Erythroblast (primary cell): ENCODE data around the gene SSTR3.
A peak's percentile ranks its signal among the peaks of the same experiment; 100 is the strongest.

Experiments used
- DNase-seq, 2 experiments: peaks; one replicate each; lab custom pipeline; 2025; lab: John Stamatoyannopoulos, UW
- GATA1 ChIP-seq: IDR thresholded peaks from 2 replicates; pipeline ENCODE4 v1.6.1; 2011; ENCODE audit warnings: low read depth, mild to moderate bottlenecking, control low read depth, low read length, moderate library complexity
- POLR2A ChIP-seq: IDR thresholded peaks from 2 replicates; pipeline ENCODE4 v1.6.1; 2011; ENCODE audit warnings: mild to moderate bottlenecking, low read length

SSTR3 gene

DNA sequence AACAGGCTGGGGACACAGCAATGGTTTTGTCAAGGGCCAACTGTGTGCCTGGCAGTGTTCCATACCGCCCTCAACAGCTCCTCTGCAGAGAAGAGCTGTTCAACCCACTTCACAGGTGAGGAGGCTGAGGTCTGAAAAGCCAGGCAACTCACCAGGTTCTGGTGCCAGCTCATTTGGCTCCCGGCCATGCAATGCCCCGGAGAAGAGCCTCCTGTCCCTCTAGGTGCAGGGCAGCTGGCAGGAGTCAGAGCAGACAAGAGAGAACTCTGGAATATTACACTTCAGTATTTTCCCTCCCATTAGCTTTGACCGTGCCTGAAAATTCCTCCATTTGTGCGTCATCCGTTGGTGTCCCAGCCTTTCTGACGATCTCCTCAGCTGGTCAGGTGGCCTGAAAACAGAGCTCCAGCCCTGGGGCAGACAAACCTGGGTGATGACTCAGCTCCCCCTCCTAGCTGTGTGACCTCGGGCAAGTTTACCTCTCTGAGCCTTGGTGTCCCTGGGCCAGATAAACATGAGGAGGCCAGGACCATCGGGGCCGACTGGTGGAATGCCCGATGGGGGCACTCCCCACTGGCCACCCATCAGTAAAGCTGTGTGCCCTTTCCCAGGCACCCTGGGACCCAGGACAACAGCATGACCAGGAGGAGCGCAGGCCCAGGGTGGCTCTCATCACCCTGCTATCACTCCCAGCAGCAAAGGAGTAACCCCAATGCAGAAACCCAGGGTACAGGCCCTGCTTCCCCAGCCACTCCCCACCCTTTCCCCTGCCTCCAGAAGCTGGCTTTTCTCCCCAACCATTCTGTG lies 14.6 kb downstream of the SSTR3 start:
- no peak for DNase-seq
- TF ChIP-seq POLR2A (no peak), GATA1 (no peak)

- TF ChIP-seq GATA1 (no peak), POLR2A (no peak)
- DNase-seq = no peak
Observed at GRCh38 chr22:37196539-37197450, 15.5 kb downstream of the SSTR3 start.

- TF ChIP-seq GATA1 (no peak), POLR2A (no peak)
- no peak for DNase-seq
Observed at GRCh38 chr22:37195921-37196320, 16.4 kb downstream of the SSTR3 start.

DNA sequence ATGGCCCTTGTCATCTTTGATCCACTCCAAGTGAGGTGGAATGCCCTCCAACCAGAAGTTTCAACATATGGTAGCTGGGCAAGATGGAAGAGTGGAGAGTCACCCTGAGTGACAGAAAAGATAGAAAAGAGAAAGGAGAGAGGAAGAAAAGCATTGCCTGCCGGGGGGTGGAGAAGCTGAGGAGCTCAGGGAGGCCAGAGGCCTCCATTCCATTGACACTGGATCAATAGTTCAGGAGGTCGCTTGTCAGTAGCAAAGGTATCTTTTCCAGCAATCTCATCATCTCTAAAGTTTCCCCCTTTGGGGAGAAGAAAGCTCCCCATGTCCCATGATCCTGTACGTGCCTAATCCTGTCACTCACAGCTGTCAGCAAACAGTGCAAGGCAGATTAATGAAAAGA lies 17.5 kb downstream of the SSTR3 start:
- TF ChIP-seq POLR2A (no peak), GATA1 (no peak)
- DNase-seq = no peak

- no peak for TF ChIP-seq GATA1
- no peak for TF ChIP-seq POLR2A
- no peak for DNase-seq
Observed at GRCh38 chr22:37193629-37194191, 18.6 kb downstream of the SSTR3 start.

GRCh38 chr22:37192741-37193140 lies 19.5 kb downstream of the SSTR3 start:
- DNase-seq = no peak
- TF ChIP-seq GATA1 = no peak
- no peak for TF ChIP-seq POLR2A

- no peak for TF ChIP-seq POLR2A
- TF ChIP-seq GATA1 = no peak
- no peak for DNase-seq
Observed at GRCh38 chr22:37192204-37192603, 20.1 kb downstream of the SSTR3 start.

GRCh38 chr22:37190262-37190780 lies 22.0 kb downstream of the SSTR3 start:
- TF ChIP-seq GATA1 = no peak
- TF ChIP-seq POLR2A = no peak
- no peak for DNase-seq

DNA sequence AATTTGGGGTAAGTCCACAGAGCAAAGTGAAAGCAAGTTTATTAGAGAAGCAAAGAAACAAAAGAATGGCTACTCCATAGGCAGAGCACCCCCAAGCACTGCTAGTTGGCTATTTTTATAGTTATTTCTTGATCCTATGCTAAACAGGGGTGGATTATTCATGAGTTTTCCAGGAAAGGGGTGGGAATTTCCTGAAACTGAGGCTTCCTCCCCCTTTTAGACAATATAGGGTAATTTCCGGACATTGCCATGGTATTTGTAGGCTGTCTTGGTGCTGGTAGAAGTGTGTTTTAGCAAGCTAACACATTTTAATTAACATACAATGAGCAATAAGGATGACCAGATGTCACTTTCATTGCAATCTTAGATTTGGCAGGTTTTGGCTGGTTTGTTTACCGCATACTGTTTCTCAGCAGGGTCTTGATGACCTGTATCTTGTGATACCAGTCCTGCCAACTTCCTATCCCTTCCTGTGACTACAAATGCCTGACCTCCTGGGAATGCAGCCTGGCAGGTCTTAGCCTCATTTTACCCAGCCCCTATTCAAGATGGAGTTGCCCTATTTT lies 23.3 kb downstream of the SSTR3 start:
- no peak for TF ChIP-seq GATA1
- TF ChIP-seq POLR2A = no peak

GRCh38 chr22:37187891-37188761 lies 24.2 kb downstream of the SSTR3 start, which contains the start of gene C1QTNF6:
TSS of gene C1QTNF6 (minus strand) at chr22:37188247. CDS start at chr22:37188213, 34 bp downstream.
- no peak for DNase-seq
- TF ChIP-seq POLR2A = no peak
- no peak for TF ChIP-seq GATA1

More for the DNA sequence above, 23.3 kb downstream of the SSTR3 start:
- no peak for DNase-seq

- no peak for DNase-seq
- TF ChIP-seq POLR2A (no peak), GATA1 (no peak)
Observed at GRCh38 chr22:37187552-37187890, 24.8 kb downstream of the SSTR3 start.

DNA sequence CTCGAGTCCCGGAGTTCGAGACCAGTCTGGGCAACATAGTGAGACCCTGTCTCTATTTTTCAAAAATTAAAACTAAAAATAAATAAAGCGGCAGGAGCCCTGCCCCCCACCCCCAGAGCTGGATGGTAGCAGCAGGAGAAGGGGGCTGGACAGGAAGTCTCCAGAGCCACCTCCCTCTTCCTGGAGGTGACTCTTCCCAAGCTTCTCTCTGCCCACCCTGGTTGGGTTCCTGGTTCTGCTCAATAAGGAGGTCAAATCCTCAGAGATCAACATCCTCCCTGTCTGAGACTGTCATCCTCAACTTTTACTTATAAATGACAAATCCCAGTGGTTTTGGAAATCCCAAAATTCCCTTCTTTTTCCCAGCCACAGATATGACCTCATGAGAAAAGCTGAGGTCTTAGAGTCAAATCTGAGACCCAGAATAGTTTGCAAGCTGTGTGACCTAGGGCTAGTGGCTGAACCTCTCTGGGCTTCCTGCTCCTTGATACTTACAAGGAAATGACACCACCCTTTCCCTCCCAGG lies 25.2 kb downstream of the SSTR3 start:
- no peak for TF ChIP-seq GATA1
- TF ChIP-seq POLR2A = no peak
- no peak for DNase-seq

DNA sequence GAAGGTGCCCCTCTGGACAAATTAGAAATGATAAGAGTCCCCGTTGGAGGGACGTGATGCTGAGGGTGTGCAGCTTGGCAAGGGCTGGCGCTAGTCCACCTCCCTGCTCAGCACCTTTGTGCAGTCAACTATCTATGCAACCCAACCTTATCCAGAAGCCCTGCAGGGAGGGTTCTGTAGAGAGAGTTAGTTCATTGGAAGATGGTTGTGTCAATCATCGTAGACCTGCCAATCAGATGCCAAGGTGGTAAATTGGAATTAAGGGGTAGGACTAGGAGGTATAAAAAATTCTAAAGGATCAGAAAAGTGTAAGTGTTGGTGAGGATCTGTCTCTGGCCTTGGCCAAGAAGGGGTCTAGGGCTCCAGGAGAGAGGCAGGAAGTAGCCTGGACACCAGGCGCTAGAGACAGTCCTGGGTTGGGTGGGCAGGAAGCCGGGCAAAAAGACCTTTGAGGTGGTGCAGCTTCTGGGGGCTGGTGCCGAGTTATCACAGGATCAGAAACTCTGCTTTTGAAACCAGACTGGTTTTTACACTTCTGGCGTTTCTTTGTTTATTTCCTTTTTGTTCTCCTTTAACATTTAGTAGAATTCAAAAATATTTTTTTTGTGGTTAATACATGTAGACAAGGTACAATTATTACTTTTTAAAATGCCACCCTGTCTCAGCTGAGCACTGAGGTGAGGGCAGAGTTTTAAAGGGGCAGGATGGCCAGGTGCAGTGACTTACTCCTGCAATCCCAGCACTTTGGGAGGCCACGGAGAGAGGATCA lies 25.9 kb downstream of the SSTR3 start:
- no peak for TF ChIP-seq POLR2A
- no peak for TF ChIP-seq GATA1
- DNase-seq = peak; percentile 81 to 85
